Thyroid gland (tissue), 4 donors: Measurements from ENCODE around the gene GPHA2.

Source experiments
- POLR2A ChIP-seq, 2 donors: fragments of 450-650 bp; IDR thresholded peaks; one replicate each; pipeline ENCODE4 v1.6.1; 2017; ENCODE audit warnings: antibody characterized with exemption in 2 of 2, mild to moderate bottlenecking in 2 of 2, moderate library complexity in 1 of 2
- TF ChIP-seq, protein P1 (sequence below), 6 experiments: fragments of 200-600 bp in 3 of 6; fragments of 450-650 bp in 3 of 6; sonication (generic) in 3 of 6; IDR thresholded peaks; one replicate each; pipeline ENCODE4 v1.5.1; 2016 to 2019; ENCODE audit warnings: antibody characterized with exemption in 6 of 6, mild to moderate bottlenecking in 2 of 6, inconsistent platforms in 1 of 6, moderate library complexity in 1 of 6

GRCh38 chr11:64923944-64924909 is 11.5 kb downstream of the GPHA2 start, which contains the start of gene PPP2R5B:
- TF ChIP-seq POLR2A (IDR thresholded peaks at IDR 0.05), result peak in 1 of 2 donors; percentile 84
- TF ChIP-seq, protein P1, sequence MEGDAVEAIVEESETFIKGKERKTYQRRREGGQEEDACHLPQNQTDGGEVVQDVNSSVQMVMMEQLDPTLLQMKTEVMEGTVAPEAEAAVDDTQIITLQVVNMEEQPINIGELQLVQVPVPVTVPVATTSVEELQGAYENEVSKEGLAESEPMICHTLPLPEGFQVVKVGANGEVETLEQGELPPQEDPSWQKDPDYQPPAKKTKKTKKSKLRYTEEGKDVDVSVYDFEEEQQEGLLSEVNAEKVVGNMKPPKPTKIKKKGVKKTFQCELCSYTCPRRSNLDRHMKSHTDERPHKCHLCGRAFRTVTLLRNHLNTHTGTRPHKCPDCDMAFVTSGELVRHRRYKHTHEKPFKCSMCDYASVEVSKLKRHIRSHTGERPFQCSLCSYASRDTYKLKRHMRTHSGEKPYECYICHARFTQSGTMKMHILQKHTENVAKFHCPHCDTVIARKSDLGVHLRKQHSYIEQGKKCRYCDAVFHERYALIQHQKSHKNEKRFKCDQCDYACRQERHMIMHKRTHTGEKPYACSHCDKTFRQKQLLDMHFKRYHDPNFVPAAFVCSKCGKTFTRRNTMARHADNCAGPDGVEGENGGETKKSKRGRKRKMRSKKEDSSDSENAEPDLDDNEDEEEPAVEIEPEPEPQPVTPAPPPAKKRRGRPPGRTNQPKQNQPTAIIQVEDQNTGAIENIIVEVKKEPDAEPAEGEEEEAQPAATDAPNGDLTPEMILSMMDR (IDR thresholded peaks at IDR 0.05), result peak in 2 of 6 experiments; percentile 12 to 49
